Measurements from ENCODE around the gene PUS10. TPM values are rescaled to one million over a fixed set of nuclear protein-coding genes. Genes with fewer than 3 reads are reported as not detected.
A peak's percentile ranks its signal among the peaks of the same experiment; 100 is the strongest.
"Not testable (repeated sequence)": the region's sequence is repeated elsewhere in the genome, so short reads cannot be mapped to it uniquely, and the experiment has no call there.

PUS10 gene
- polyA plus RNA-seq, 3 donors from 2014 or later, result 3.8 to 12.6 (median 8.5) TPM

DNA sequence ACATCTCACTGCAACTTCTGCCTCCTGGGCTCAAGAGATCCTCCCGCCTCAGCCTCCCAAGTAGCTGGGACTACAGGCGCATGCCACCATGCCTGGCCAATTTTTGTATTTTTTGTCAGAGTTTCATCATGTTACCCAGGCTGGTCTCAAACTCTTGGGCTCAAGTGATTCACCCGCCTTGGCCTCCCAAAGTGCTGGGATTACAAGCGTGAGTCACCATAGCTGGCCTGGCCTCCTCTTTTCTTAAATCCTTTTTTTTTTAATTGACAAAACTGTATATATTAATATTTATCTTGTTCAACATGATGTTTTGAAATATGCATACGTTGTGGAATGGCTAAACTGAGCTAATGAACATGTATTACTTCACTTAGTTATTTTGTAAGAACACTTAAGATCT, 86.0 kb downstream of the PUS10 start:
- DNase-seq; H3K27me3 Mint-ChIP-seq (ENCODE audit: low read depth in 3 of 3); H3K9me3 Mint-ChIP-seq; H3K4me3 Mint-ChIP-seq: not testable (repeated sequence)
- H3K4me1 Mint-ChIP-seq, result peaks cover 37 to 56% of the 10 kb centered on the region in 2 donors
- H3K27ac Mint-ChIP-seq, result peak overlapping the region in 4 of 6 donors; percentile 18 to 82 (median 54)
- peaks cover 19 to 28% (median 26%) of the 10 kb centered on the region in 3 donors for H3K36me3 Mint-ChIP-seq

DNA sequence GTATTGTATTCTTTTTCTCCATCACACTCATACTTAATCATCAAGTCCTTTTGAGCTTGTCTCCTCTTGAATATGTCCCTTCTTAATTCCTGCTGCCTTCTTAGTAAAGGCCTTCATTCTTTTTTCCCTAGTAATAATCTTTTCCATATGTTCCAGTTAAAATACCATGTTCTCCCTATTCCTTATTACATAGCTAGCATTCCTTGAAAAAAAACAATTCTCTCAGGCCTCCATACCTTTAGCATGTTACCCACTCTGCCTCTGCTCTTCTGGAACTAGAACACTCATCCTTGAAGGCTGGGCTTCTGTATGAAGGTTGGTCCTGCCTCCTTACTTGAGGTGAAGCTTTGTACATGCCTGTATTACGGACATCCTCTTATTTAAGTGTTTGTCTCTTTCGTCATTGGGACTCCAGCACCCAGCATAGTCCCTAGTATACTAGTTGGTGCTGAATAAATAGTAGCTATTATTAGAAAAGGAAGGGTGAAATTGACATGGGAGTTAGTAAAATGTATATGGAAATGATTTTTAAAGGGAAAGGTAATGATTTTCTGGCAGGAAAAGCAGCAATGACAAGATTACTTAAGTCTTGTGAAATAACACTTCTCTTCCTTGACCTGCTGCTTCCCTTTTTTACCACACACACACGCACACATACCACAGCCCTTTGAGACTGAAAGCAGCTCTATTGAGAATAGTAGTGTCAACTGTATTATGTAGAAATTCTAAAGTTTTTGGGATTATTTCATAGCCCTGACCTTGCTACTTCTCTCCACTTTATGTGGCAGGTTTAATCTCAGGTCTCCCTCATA, 91.1 kb downstream of the PUS10 start:
- peaks cover 0 to 2% (median 0%) of the 10 kb centered on the region in 3 donors for H3K27me3 Mint-ChIP-seq (ENCODE audit: low read depth in 3 of 3)
- peak in 1 of 3 donors; percentile 32 for DNase-seq
- H3K4me1 Mint-ChIP-seq, result peaks cover 29 to 37% of the 10 kb centered on the region in 2 donors
- H3K36me3 Mint-ChIP-seq, result peaks cover 33 to 45% (median 33%) of the 10 kb centered on the region in 3 donors
- H3K27ac Mint-ChIP-seq, result peak overlapping the region; percentile 73 to 88 (median 82)
- peak overlapping the region in 3 of 5 donors; percentile 11 to 68 (median 12) for H3K4me3 Mint-ChIP-seq
- H3K9me3 Mint-ChIP-seq, result no peaks in the 10 kb centered on the region

DNA sequence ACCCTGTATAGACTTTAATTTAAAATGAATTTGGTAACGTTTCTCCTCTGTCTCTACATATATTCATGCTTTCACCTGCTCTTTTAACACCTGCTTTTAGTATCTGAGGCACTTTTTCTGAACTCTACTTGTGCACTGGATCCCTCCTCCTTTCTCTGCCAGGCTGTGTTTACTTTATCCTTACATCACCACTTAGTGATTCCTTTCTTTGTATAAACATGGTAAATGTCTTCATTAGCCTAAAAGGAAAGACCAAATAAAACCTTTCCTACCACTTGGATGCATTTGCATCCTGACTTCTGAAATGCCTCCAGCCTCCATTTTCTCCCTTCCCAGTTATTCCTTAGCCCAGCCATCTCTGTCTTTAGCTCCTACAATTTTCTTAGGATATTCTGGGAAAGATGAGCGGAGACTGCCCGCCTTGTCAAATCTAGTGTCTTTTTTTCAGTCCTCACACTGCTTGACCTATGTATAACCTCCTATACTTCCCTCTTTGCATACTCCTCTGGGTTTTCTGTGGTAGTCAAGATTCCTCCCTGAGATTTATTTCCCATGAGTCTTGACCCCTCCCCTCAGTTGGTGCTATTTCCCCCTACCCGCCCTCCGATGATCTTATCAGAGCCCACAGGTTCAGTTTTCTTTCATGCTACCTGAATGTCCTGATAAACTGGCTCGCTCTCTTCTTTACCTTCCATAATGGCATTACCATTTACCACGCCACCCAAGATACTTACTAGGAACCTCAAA, 91.9 kb downstream of the PUS10 start:
- peaks cover 29 to 37% of the 10 kb centered on the region in 2 donors for H3K4me1 Mint-ChIP-seq
- peak overlapping the region; percentile 73 to 88 (median 82) for H3K27ac Mint-ChIP-seq
- peak overlapping the region in 1 of 5 donors; percentile 68 for H3K4me3 Mint-ChIP-seq
- H3K36me3 Mint-ChIP-seq, result peaks cover 33 to 49% (median 36%) of the 10 kb centered on the region in 3 donors
- no peaks in the 10 kb centered on the region for H3K9me3 Mint-ChIP-seq
- no peaks in the 10 kb centered on the region for H3K27me3 Mint-ChIP-seq (ENCODE audit: low read depth in 3 of 3)
- DNase-seq, result no peak

DNA sequence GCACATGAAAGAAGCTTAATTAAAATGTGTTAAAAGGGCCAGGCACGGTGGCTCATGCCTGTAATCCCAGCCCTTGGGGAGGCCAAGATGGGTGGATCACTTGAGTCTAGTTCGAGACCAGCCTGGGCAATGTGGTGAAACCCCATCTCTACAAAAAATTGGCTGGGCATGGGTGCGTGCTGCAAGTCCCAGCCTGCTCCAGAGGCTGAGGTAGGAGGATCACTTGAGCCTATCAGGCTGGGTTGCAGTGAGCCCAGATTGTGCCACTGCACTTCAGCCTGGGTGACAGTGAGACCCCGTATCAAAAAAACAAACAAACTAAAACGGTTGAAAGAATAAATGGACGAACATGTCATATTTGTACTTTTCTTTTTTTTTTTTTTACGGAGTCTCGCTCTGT, 110.7 kb downstream of the PUS10 start:
- Mint-ChIP-seq H3K36me3 (peaks cover 10 to 22% (median 17%) of the 10 kb centered on the region in 3 donors), H3K9me3 (no peaks in the 10 kb centered on the region), H3K4me3 (no peak overlapping the region), H3K27me3 (ENCODE audit: low read depth in 3 of 3) (peaks cover 3 to 23% (median 5%) of the 10 kb centered on the region in 3 donors), H3K4me1 (peaks cover 9 to 35% of the 10 kb centered on the region in 2 donors), H3K27ac (no peak overlapping the region)
- no peak for DNase-seq

DNA sequence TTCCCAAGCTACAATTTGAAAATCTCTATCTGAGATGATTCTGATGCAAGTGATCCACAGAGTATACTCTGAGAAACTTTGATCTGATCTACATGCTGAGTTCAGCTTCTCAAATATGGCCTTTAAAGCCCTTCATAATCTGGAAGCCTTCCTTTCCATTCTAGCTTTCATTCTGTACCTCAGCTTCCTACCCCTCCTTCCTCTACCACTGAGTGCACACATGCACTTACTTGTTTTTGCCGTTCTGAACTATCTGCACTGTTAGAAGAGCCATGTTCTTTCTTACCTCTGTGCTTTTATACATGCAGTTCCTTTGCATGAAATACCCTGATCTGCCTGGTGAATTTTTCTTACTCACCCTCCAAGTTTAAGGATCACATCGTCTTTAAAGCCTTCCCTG, 111.7 kb downstream of the PUS10 start:
- Mint-ChIP-seq H3K36me3 (peaks cover 17 to 28% (median 24%) of the 10 kb centered on the region in 3 donors), H3K27ac (peak overlapping the region; percentile 20 to 74 (median 50)), H3K4me1 (peaks cover 8 to 35% of the 10 kb centered on the region in 2 donors), H3K9me3 (no peaks in the 10 kb centered on the region), H3K4me3 (peak overlapping the region in 1 of 5 donors; percentile 28), H3K27me3 (ENCODE audit: low read depth in 3 of 3) (peaks cover 3 to 23% (median 5%) of the 10 kb centered on the region in 3 donors)
- no peak for DNase-seq

DNA sequence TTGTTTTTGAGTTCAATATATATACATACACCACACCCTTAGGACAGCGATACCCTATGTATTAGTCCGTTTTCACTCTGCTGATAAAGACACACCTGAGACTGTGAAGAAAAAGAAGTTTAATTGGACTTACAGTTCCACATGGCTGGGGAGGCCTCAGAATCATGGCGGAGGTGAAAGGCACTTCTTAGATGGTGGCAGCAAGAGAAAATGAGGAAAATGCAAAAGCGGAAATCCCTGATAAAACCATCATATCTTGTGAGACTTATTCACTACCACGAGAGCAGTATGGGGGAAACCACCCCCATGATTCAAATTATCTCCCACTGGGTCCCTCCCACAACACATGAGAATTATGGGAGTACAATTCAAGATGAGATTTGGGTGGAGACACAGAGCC, 112.2 kb downstream of the PUS10 start:
- H3K4me3 Mint-ChIP-seq, DNase-seq, H3K9me3 Mint-ChIP-seq: not testable (repeated sequence)
- peaks cover 3 to 23% (median 5%) of the 10 kb centered on the region in 3 donors for H3K27me3 Mint-ChIP-seq (ENCODE audit: low read depth in 3 of 3)
- H3K27ac Mint-ChIP-seq, result peak overlapping the region in 5 of 6 donors; percentile 7 to 52 (median 33)
- H3K4me1 Mint-ChIP-seq, result peaks cover 8 to 33% of the 10 kb centered on the region in 2 donors
- H3K36me3 Mint-ChIP-seq, result peaks cover 19 to 30% (median 24%) of the 10 kb centered on the region in 3 donors

DNA sequence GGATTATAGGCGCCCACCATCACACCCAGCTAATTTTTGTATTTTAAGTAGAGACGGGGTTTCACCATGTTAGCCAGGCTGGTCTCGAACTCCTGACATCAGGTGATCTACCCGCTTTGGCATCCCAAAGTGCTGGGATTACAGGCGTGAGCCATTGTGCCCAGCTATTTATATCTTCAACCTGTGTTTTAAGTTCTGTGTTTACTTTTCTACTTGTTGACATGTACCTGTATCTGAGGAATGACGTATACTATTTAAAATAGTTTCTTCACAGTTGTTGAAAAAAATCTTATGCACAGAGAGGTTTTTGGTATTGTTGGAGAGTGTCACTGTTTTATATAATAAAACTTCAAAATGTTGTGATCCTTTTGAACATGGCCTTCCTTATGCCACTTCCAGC, 116.8 kb downstream of the PUS10 start:
- not testable (repeated sequence) for H3K27ac Mint-ChIP-seq

DNA sequence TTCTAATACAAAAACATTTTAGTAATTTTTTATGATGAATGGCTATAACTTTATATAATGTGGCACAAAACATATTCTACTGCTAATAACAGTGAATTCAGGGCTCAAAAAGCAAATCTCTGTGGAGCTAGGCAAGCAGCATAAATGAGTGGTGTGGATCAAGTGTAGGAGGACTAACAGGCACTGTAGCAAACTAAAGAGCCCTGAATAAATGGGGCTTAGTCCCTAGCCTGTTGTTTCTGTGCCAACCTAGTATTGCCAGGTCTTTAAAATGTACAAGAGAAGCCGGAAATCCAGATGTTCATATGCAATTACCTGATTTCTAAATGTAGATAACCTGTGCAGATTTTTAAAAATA, 118.2 kb downstream of the PUS10 start:
- Mint-ChIP-seq H3K27me3 (ENCODE audit: low read depth in 3 of 3) (peaks cover 0 to 8% (median 7%) of the 10 kb centered on the region in 3 donors), H3K36me3 (peaks cover 28 to 36% (median 35%) of the 10 kb centered on the region in 3 donors), H3K4me3 (no peak overlapping the region), H3K4me1 (peaks cover 15 to 43% of the 10 kb centered on the region in 2 donors), H3K9me3 (no peaks in the 10 kb centered on the region), H3K27ac (peak overlapping the region; percentile 30 to 85 (median 70))
- DNase-seq, result no peak

More for the DNA sequence above, 116.8 kb downstream of the PUS10 start:
- H3K27me3 Mint-ChIP-seq (ENCODE audit: low read depth in 3 of 3), result peaks cover 3 to 14% (median 7%) of the 10 kb centered on the region in 3 donors
- H3K4me1 Mint-ChIP-seq, result peaks cover 19 to 52% of the 10 kb centered on the region in 2 donors
- DNase-seq, H3K9me3 Mint-ChIP-seq, H3K4me3 Mint-ChIP-seq: not testable (repeated sequence)
- H3K36me3 Mint-ChIP-seq, result peaks cover 34 to 39% (median 39%) of the 10 kb centered on the region in 3 donors

DNA sequence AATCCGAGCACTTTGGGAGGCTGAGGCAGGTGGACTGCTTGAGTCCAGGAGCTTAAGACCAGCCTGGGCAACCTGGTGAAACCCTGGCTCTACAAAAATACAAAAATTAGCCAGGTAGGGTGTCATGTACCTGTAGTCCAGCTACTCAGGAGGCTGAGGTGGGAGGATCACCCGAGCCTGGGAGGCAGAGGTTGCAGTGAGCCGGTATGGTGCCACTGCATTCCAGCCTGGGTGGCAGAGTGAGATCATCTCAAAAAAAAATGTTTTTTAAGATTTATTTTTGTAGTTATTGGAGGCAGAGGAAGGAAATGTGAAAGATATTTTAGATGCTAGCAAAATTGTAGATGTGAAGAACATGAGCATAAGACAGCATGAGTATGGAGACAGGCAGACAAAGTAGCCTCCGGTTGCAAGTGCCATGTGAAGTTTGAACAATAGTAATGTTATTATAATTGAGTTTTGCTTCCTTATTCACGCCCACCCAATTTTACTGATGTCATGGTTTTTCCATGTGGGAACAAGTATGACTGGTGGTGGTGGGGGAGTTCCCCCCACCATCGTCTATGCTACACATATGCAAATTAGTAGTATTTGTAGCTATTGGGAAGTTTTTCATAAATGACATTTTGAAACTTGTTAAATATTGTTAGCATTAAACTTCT, 118.7 kb downstream of the PUS10 start:
- H3K4me3 Mint-ChIP-seq, result no peak overlapping the region
- H3K36me3 Mint-ChIP-seq, result peaks cover 31 to 40% (median 38%) of the 10 kb centered on the region in 3 donors

DNA sequence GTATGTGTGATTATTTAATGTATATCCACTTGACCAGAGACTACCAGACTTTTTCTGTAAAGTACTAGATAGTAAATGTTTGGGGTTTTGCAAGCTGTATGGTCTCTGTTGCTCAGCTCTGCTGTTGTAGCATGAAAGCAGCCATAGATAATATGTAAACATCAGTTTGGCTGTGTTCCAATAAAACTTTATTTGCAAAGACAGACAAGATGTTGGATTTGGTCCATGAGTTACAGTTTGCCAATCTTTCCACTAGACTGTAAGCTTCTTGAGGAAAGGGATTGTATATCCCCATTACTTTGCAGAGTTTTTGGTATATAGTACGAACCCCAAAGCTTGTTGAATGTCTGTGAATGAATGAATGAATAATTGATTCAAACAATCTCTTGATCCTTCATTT, 119.5 kb downstream of the PUS10 start:
- Mint-ChIP-seq H3K9me3 (no peaks in the 10 kb centered on the region), H3K27ac (peak overlapping the region in 3 of 6 donors; percentile 48 to 79 (median 70)), H3K36me3 (peaks cover 37 to 46% (median 39%) of the 10 kb centered on the region in 3 donors), H3K4me3 (no peak overlapping the region), H3K4me1 (peaks cover 17 to 55% of the 10 kb centered on the region in 2 donors), H3K27me3 (ENCODE audit: low read depth in 3 of 3) (peaks cover 0 to 7% (median 5%) of the 10 kb centered on the region in 3 donors)
- DNase-seq, result no peak

More for the DNA sequence above, 118.7 kb downstream of the PUS10 start:
- DNase-seq, result no peak
- H3K4me1 Mint-ChIP-seq, result peaks cover 15 to 47% of the 10 kb centered on the region in 2 donors
- H3K27ac Mint-ChIP-seq, result peak overlapping the region; percentile 30 to 75 (median 52)
- H3K27me3 Mint-ChIP-seq (ENCODE audit: low read depth in 3 of 3), result peaks cover 0 to 8% (median 7%) of the 10 kb centered on the region in 3 donors
- H3K9me3 Mint-ChIP-seq, result no peaks in the 10 kb centered on the region

Other genes starting within 250 kb of the PUS10 start
- gene REL, start 136.7 kb downstream of the PUS10 start, polyA plus RNA-seq, result 10 to 100 TPM in 2 of 3 donors, 1 to 10 TPM in 1; 6.4 to 47.7 (median 21.7) TPM
- gene PEX13, start 535 bp downstream of the PUS10 start, polyA plus RNA-seq, result 10 to 100 TPM in 1 of 3 donors, 1 to 10 TPM in 2; 9.1 to 16.3 (median 9.7) TPM
- gene SANBR, start 47.6 kb upstream of the PUS10 start, polyA plus RNA-seq, result 1 to 10 TPM; 1.3 to 2.3 (median 1.4) TPM
- 10 to 100 TPM; 23.7 to 40.2 (median 28.4) TPM for gene C2orf74, start 143.9 kb upstream of the PUS10 start, polyA plus RNA-seq

All from immature natural killer cell (primary cell).